ENCODE results near the gene CCDC92B.

- TF ChIP-seq CTCF (IDR thresholded peaks at IDR 0.05; ENCODE audit: poor library complexity, severe bottlenecking) = no peak
- TF ChIP-seq POLR2AphosphoS5 (IDR thresholded peaks at IDR 0.05) = no peak
- TF ChIP-seq EZH2 (IDR thresholded peaks at IDR 0.05; ENCODE audit: borderline replicate concordance, insufficient read depth, low read length, poor library complexity, severe bottlenecking) = no peak
- TF ChIP-seq REST (IDR thresholded peaks at IDR 0.05; ENCODE audit: borderline replicate concordance) = no peak
- TF ChIP-seq SMC3 (conservative IDR thresholded peaks at IDR 0.05; ENCODE audit: poor library complexity) = no peak
- TF ChIP-seq TAF1 (IDR thresholded peaks at IDR 0.05; ENCODE audit: low read depth) = no peak
Measured at GRCh38 chr17:2691965-2692780, 57.3 kb downstream of the CCDC92B start.
